HL-60 (cell line): ENCODE measurements around the gene CSRNP3.
"Not testable (repeated sequence)": the region's sequence is repeated elsewhere in the genome, so short reads cannot be mapped to it uniquely, and the experiment has no call there.

Experiments used
- DNase-seq, 2 experiments: peaks; one replicate each; pipeline ENCODE4 v3.0.0-alpha.2; 2010 to 2020; ENCODE audit warnings: low read depth in 1 of 2, low spot score in 1 of 2
- H3K27ac ChIP-seq: fragments of 250-450 bp; sonication (Bioruptor Pico); replicated peaks from 2 replicates; pipeline ENCODE4 v1.5.1; 2020; ENCODE audit warnings: mild to moderate bottlenecking, moderate library complexity
- H3K27me3 ChIP-seq: fragments of 250-450 bp; sonication (Bioruptor Pico); 2 replicates; pipeline ENCODE4 v1.5.1; 2021; ENCODE audit warnings: mild to moderate bottlenecking, moderate library complexity; ENCODE audit not compliant: insufficient read depth, poor library complexity, severe bottlenecking
- H3K4me3 ChIP-seq: replicated peaks from 2 replicates; pipeline ENCODE4 v1.5.1; 2011; ENCODE audit warnings: mild to moderate bottlenecking, control low read depth, low read length; ENCODE audit not compliant: insufficient read depth
- CTCF ChIP-seq: IDR thresholded peaks from one replicate; pipeline ENCODE4 v1.5.1; 2011; ENCODE audit warnings: low read length, control low read depth, inconsistent platforms; ENCODE audit not compliant: insufficient read depth
- GABPA ChIP-seq: IDR thresholded peaks from 2 replicates; pipeline ENCODE4 v1.6.1; 2012; ENCODE audit warnings: low read depth
- POLR2AphosphoS5 ChIP-seq: IDR thresholded peaks from 2 replicates; pipeline ENCODE4 v1.6.1; 2012; ENCODE audit warnings: low read depth
- SPI1 ChIP-seq: IDR thresholded peaks from 2 replicates; pipeline ENCODE4 v1.6.1; 2012; ENCODE audit warnings: low read depth, mild to moderate bottlenecking, borderline replicate concordance
- TF ChIP-seq, protein P1 (sequence below): IDR thresholded peaks from 2 replicates; pipeline ENCODE4 v1.6.1; 2012; ENCODE audit warnings: low read depth; ENCODE audit not compliant: insufficient replicate concordance

CSRNP3 gene

DNA sequence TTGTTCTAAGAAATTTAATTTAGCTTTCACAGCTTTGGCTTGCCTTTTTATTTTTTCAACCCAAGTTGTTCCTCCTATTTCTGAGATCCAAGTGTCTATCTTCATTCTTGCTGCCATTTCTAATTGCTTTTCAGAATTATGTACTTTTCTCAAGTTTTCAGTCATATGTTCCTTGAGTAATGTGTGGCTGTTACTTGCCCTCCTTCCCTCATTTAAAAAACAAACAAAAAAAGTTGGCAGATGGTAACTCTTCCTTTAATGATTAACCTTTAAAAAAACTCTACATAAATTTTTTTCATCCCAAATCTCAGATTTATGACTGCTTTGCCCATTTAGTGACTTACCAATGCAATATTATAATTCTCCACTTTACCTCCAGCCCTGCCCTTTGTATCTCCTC, 193.2 kb downstream of the CSRNP3 start:
- H3K27ac ChIP-seq, result no peak overlapping the region
- DNase-seq, result no peak
- H3K4me3 ChIP-seq, result no peak overlapping the region
- no peaks in the 10 kb centered on the region for H3K27me3 ChIP-seq
- no peak for TF ChIP-seq GABPA
- TF ChIP-seq CTCF, result no peak
- TF ChIP-seq, protein P1, sequence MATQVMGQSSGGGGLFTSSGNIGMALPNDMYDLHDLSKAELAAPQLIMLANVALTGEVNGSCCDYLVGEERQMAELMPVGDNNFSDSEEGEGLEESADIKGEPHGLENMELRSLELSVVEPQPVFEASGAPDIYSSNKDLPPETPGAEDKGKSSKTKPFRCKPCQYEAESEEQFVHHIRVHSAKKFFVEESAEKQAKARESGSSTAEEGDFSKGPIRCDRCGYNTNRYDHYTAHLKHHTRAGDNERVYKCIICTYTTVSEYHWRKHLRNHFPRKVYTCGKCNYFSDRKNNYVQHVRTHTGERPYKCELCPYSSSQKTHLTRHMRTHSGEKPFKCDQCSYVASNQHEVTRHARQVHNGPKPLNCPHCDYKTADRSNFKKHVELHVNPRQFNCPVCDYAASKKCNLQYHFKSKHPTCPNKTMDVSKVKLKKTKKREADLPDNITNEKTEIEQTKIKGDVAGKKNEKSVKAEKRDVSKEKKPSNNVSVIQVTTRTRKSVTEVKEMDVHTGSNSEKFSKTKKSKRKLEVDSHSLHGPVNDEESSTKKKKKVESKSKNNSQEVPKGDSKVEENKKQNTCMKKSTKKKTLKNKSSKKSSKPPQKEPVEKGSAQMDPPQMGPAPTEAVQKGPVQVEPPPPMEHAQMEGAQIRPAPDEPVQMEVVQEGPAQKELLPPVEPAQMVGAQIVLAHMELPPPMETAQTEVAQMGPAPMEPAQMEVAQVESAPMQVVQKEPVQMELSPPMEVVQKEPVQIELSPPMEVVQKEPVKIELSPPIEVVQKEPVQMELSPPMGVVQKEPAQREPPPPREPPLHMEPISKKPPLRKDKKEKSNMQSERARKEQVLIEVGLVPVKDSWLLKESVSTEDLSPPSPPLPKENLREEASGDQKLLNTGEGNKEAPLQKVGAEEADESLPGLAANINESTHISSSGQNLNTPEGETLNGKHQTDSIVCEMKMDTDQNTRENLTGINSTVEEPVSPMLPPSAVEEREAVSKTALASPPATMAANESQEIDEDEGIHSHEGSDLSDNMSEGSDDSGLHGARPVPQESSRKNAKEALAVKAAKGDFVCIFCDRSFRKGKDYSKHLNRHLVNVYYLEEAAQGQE, result no peak
- no peak for TF ChIP-seq POLR2AphosphoS5
- no peak for TF ChIP-seq SPI1

DNA sequence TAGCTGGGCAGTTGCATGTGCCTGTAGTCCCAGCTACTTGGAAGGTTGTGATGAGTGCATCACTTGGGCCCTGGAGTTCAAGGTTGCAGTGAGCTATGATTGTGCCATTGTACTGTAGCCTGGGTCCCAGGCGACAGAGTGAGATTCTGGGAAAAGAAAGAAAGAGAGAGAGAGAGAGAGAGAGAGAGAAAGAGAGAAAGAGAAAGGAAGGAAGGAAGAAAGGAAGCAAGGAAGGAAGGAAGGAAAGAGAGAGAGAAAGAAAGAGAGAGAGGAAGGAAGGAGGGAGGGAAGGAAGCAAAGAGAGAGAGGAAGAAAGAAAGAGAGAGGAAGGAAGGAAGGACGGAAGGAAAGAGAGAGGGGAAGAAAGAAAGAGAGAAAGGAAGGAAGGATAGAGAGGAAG, 196.1 kb downstream of the CSRNP3 start:
- DNase-seq, result no peak
- TF ChIP-seq, protein P1, result no peak
- TF ChIP-seq CTCF (no peak), GABPA (no peak)
- H3K27me3 ChIP-seq, result no peaks in the 10 kb centered on the region
- no peak overlapping the region for H3K27ac ChIP-seq
- no peak overlapping the region for H3K4me3 ChIP-seq

- DNase-seq, H3K27ac ChIP-seq, H3K27me3 ChIP-seq, H3K4me3 ChIP-seq: not testable (repeated sequence)
Observed at GRCh38 chr2:165666073-165666472, 196.6 kb downstream of the CSRNP3 start.

DNA sequence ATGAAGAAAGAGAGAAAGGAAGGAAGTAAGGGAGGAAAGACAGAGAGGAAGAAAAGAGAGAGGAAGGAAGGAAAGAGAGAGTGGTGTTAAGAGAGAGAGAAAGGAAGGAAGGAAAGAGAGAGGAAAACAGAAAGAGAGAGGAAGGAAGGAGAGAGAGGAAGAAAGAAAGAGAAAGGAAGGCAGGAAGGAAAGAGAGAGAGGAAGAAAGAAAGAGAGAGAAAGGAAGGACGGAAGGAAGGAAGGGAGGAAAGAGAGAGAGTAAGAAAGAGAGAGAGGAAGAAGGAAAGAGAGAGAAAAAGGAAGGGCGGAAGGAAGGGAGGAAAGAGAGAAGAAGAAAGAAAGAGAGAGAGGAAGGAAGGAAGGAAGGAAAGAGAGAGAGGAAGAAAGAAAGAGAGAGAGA, 197.1 kb downstream of the CSRNP3 start:
- DNase-seq, result no peak
- TF ChIP-seq CTCF, result no peak
- no peak for TF ChIP-seq SPI1
- TF ChIP-seq GABPA, result no peak
- TF ChIP-seq, protein P1, result no peak
- no peak for TF ChIP-seq POLR2AphosphoS5
- H3K4me3 ChIP-seq, result no peak overlapping the region
- H3K27ac ChIP-seq, result no peak overlapping the region
- no peaks in the 10 kb centered on the region for H3K27me3 ChIP-seq
